A549 (cell line): Measurements from ENCODE around the gene FGGY. TPM values are rescaled to one million over a fixed set of nuclear protein-coding genes. Genes with fewer than 3 reads are reported as not detected.

Experiments
- ATAC-seq, 2 experiments: fragments of 200-7000 bp in 1 of 2; fragments of >200 bp in 1 of 2; cut with Nextera tagmentation in 1 of 2; cut with Tn5 transposase in 1 of 2; 3 replicates each; pipeline versions ENCODE4 v1.8.0 to v1.9.1; 2018 to 2020; ENCODE audit warnings: mild to moderate bottlenecking in 1 of 2, moderate library complexity in 1 of 2
- CTCF ChIA-PET: fragments of 300-600 bp; sonication (Branson Sonifier 250); formaldehyde crosslinking; extraction: SDS; loops from one replicate; lab custom pipeline; 2021; ENCODE audit warnings: antibody characterized with exemption, inconsistent platforms; lab: Yijun Ruan, JAX
- POLR2A ChIA-PET: fragments of 350-600 bp; formaldehyde crosslinking; extraction: SDS; loops from one replicate; lab custom pipeline; 2021; ENCODE audit warnings: antibody characterized with exemption, inconsistent platforms; lab: Yijun Ruan, JAX
- DNase-seq, 2 experiments: peaks; one replicate each; pipeline versions ENCODE4 v3.0.0 to v3.0.0-alpha.2; 2011 to 2016; ENCODE audit warnings: low read depth in 1 of 2, low spot score in 1 of 2
- FAIRE-seq: peaks from 2 replicates; lab custom pipeline; 2011; peaks lifted over from hg19 to GRCh38; lab: Jason Lieb, UNC
- H3K27ac ChIP-seq, 2 experiments: fragments of >200 bp; sonication (Bioruptor Twin); formaldehyde crosslinking; 3 replicates each; pipeline ENCODE4 v1.5.1; 2016 to 2017
- H3K4me1 ChIP-seq: fragments of >200 bp; sonication (Bioruptor Twin); formaldehyde crosslinking; 3 replicates; pipeline ENCODE4 v1.6.1; 2016
- H3K4me2 ChIP-seq: fragments of >200 bp; sonication (Bioruptor Twin); formaldehyde crosslinking; 3 replicates; pipeline ENCODE4 v1.6.1; 2016
- H3K4me3 ChIP-seq: fragments of >200 bp; sonication (Bioruptor Twin); formaldehyde crosslinking; 3 replicates; pipeline ENCODE4 v1.5.1; 2016
- H3K9me3 ChIP-seq: fragments of >200 bp; sonication (Bioruptor Twin); formaldehyde crosslinking; 3 replicates; pipeline ENCODE4 v1.6.1; 2016
- ATOH8 ChIP-seq: fragments of 250-450 bp; sonication (Bioruptor Pico); IDR thresholded peaks from 2 replicates; pipeline ENCODE4 v1.5.0; 2020; ENCODE audit warnings: low read depth, mild to moderate bottlenecking, moderate library complexity
- CTCF ChIP-seq: fragments of >200 bp; sonication (Bioruptor Twin); formaldehyde crosslinking; IDR thresholded peaks from 3 replicates; pipeline ENCODE4 v1.5.1; 2016
- EHF ChIP-seq: fragments of 250-450 bp; sonication (Bioruptor Pico); IDR thresholded peaks from 2 replicates; pipeline ENCODE4 v1.5.0; 2020; ENCODE audit warnings: mild to moderate bottlenecking
- ELK1 ChIP-seq: fragments of 150-350 bp; IDR thresholded peaks from 2 replicates; pipeline ENCODE4 v1.6.1; 2014; ENCODE audit warnings: low read depth, mild to moderate bottlenecking, low read length
- EP300 ChIP-seq, 2 experiments: fragments of >200 bp; sonication (Bioruptor Twin); formaldehyde crosslinking; IDR thresholded peaks; 2 replicates in 1 of 2; 3 replicates in 1 of 2; pipeline ENCODE4 v1.6.1; 2016 to 2017
- FOSB ChIP-seq: fragments of 250-450 bp; sonication (Bioruptor Pico); IDR thresholded peaks from 2 replicates; pipeline ENCODE4 v1.5.0; 2020; ENCODE audit warnings: mild to moderate bottlenecking, moderate library complexity
- GATA3 ChIP-seq: IDR thresholded peaks from 2 replicates; pipeline ENCODE4 v1.6.1; 2012; ENCODE audit warnings: borderline replicate concordance
- HDAC2 ChIP-seq: fragments of 200-600 bp; sonication (generic); IDR thresholded peaks from 2 replicates; pipeline ENCODE4 v1.6.1; 2016
- HOXA7 ChIP-seq: fragments of 250-450 bp; sonication (Bioruptor Pico); IDR thresholded peaks from 2 replicates; pipeline ENCODE4 v1.5.0; 2020; ENCODE audit warnings: mild to moderate bottlenecking, moderate library complexity
- HOXB13 ChIP-seq: fragments of 250-450 bp; sonication (Bioruptor Pico); IDR thresholded peaks from 2 replicates; pipeline ENCODE4 v1.5.0; 2020; ENCODE audit warnings: low read depth, mild to moderate bottlenecking, moderate library complexity
- JUNB ChIP-seq: fragments of >200 bp; sonication (Bioruptor Twin); formaldehyde crosslinking; IDR thresholded peaks from 2 replicates; pipeline ENCODE4 v1.6.1; 2016
- KDM1A ChIP-seq: fragments of 200-600 bp; sonication (generic); IDR thresholded peaks from 2 replicates; pipeline ENCODE4 v1.6.1; 2016; ENCODE audit warnings: low read depth, mild to moderate bottlenecking
- KDM5A ChIP-seq: fragments of 200-600 bp; sonication (generic); IDR thresholded peaks from 2 replicates; pipeline ENCODE4 v1.6.1; 2016; ENCODE audit warnings: antibody characterized with exemption, mild to moderate bottlenecking
- MAZ ChIP-seq: fragments of 150-350 bp; IDR thresholded peaks from 2 replicates; pipeline ENCODE4 v1.6.1; 2014; ENCODE audit warnings: antibody characterized with exemption, low read depth, low read length, borderline replicate concordance
- NR3C1 ChIP-seq: fragments of >200 bp; sonication (Bioruptor Twin); formaldehyde crosslinking; IDR thresholded peaks from 3 replicates; pipeline ENCODE4 v1.6.1; 2017
- POLR2A ChIP-seq: IDR thresholded peaks from 2 replicates; pipeline ENCODE4 v1.6.1; 2012; ENCODE audit warnings: mild to moderate bottlenecking, low read length
- RAD21 ChIP-seq, 2 experiments: fragments of >200 bp in 1 of 2; sonication (Bioruptor Twin) in 1 of 2; formaldehyde crosslinking in 1 of 2; IDR thresholded peaks in 1 of 2; conservative IDR thresholded peaks in 1 of 2; 2 replicates in 1 of 2; 3 replicates in 1 of 2; pipeline ENCODE4 v1.6.1; 2012 to 2018; ENCODE audit warnings: inconsistent platforms in 1 of 2
- RARB ChIP-seq: fragments of 250-450 bp; sonication (Bioruptor Pico); IDR thresholded peaks from 2 replicates; pipeline ENCODE4 v1.8.0; 2021; ENCODE audit warnings: mild to moderate bottlenecking, moderate library complexity
- RCOR1 ChIP-seq: fragments of 150-350 bp; IDR thresholded peaks from 2 replicates; pipeline ENCODE4 v1.6.1; 2014; ENCODE audit warnings: antibody characterized with exemption, low read length, low read depth
- REST ChIP-seq: fragments of 200-600 bp; sonication (generic); IDR thresholded peaks from 2 replicates; pipeline ENCODE4 v1.6.1; 2016; ENCODE audit warnings: antibody characterized with exemption, mild to moderate bottlenecking, moderate library complexity
- RNF2 ChIP-seq: fragments of 200-600 bp; sonication (generic); IDR thresholded peaks from 2 replicates; pipeline ENCODE4 v1.6.1; 2016; ENCODE audit warnings: low read depth, mild to moderate bottlenecking, antibody characterized with exemption, moderate library complexity, borderline replicate concordance
- SMC3 ChIP-seq: fragments of >200 bp; sonication (Bioruptor Twin); formaldehyde crosslinking; IDR thresholded peaks from 3 replicates; pipeline ENCODE4 v1.6.1; 2018; ENCODE audit warnings: inconsistent platforms
- SREBF2 ChIP-seq: fragments of 450-650 bp; IDR thresholded peaks from 2 replicates; pipeline ENCODE4 v1.6.1; 2014; ENCODE audit warnings: mild to moderate bottlenecking, moderate library complexity
- TFCP2L1 ChIP-seq: fragments of 250-450 bp; sonication (Bioruptor Pico); IDR thresholded peaks from 2 replicates; pipeline ENCODE4 v1.5.0; 2021; ENCODE audit warnings: mild to moderate bottlenecking
- USF2 ChIP-seq: fragments of 450-650 bp; IDR thresholded peaks from 2 replicates; pipeline ENCODE4 v1.6.1; 2014; ENCODE audit warnings: antibody characterized with exemption
- ZSCAN20 ChIP-seq: fragments of 250-450 bp; sonication (Bioruptor Pico); IDR thresholded peaks from 2 replicates; pipeline ENCODE4 v1.8.0; 2022; ENCODE audit warnings: mild to moderate bottlenecking, moderate library complexity
- WGBS: methylation state at CpG from one replicate; pipeline ENCODE4 v1.1.6; 2017; ENCODE audit errors: missing lambda C conversion rate; 5-methylcytosine and 5-hydroxymethylcytosine counted together
- polyA plus RNA-seq, 4 experiments: library from polyadenylated mRNA; depleted of rRNA in 3 of 4; stranded (reverse); fragments of >200 nt; fragmentation: RNase III in 1 of 4; extraction: RNeasy Plus Mini Kit Qiagen cat#74134 plus additional on column Dnase treatment in 1 of 4; gene quantifications; 2 replicates in 3 of 4; 3 replicates in 1 of 4; pipeline ENCODE4 v1.2.3, GENCODE V29; 2011 to 2017
- TF ChIP-seq, protein P1 (sequence below): IDR thresholded peaks from 2 replicates; pipeline ENCODE4 v1.6.1; 2012; ENCODE audit warnings: low read depth, borderline replicate concordance

Gene FGGY
- polyA plus RNA-seq, 2 of the 4 experiments (the other 2 are of a cell fraction), result 2.9 to 4.8 TPM

- ChIA-PET CTCF (interaction anchor here (0.8 to 5.1 kb wide), 3 partner anchors 12 to 1468 kb away, joined by 3 to 18 read pairs (median 3); no protein-coding TSS in a partner anchor), POLR2A (no interaction called here)
- Histone ChIP-seq H3K4me2 (no peak overlapping the region), H3K27ac (no peak overlapping the region), H3K4me1 (peaks cover 5% of the 10 kb centered on the region; the same call in 1 of the 3 replicates), H3K4me3 (no peak overlapping the region), H3K9me3 (no peaks in the 10 kb centered on the region)
- ATAC-seq (no peak), FAIRE-seq (no peak), DNase-seq (no peak)
- TF ChIP-seq EHF (no peak), SMC3 (no peak), MAZ (no peak), SREBF2 (no peak), JUNB (no peak), HOXB13 (CRISPR knock-in tag) (no peak), ATOH8 (no peak), GATA3 (no peak), RCOR1 (no peak), CTCF (no peak), FOSB (no peak), NR3C1 (no peak), REST (no peak), USF2 (no peak), KDM1A (no peak), RARB (CRISPR knock-in tag) (no peak), RNF2 (no peak), HDAC2 (no peak)
- TF ChIP-seq, protein P1, sequence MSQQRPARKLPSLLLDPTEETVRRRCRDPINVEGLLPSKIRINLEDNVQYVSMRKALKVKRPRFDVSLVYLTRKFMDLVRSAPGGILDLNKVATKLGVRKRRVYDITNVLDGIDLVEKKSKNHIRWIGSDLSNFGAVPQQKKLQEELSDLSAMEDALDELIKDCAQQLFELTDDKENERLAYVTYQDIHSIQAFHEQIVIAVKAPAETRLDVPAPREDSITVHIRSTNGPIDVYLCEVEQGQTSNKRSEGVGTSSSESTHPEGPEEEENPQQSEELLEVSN, result no peak
- WGBS, result 79% methylated on average over 2 of the region's 2 CpGs
These were observed 450.6 kb downstream of the FGGY start for GRCh38 chr1:59747420-59748024.

DNA sequence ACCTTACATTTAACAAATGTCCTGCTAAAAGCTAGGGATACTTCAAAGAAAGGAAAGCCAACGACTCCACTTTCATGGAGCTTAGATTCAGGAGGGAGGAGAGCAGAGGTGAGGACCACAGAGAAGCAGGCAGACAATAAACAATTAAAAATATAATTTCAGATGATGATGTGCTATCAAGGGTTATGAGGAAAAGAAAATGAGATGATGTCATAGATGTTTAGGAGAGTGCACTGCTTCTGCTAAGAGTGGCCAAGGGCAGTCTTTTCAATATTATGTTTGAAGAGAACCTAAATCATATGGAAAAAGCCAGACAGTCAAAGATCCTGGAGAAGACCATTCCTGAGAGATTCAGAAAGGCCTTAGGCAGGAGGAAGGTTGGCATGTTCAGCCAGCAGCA is 451.2 kb downstream of the FGGY start:
- FAIRE-seq (no peak), DNase-seq (no peak), ATAC-seq (no peak)
- ChIA-PET CTCF (interaction anchor here (0.8 to 5.1 kb wide), 3 partner anchors 11 to 1469 kb away, joined by 3 to 18 read pairs (median 3); no protein-coding TSS in a partner anchor), POLR2A (no interaction called here)
- no peaks in the 10 kb centered on the region for H3K9me3 ChIP-seq
- no peak overlapping the region for H3K4me3 ChIP-seq
- H3K4me1 ChIP-seq, result peaks cover 5% of the 10 kb centered on the region; the same call in 1 of the 3 replicates
- 9% methylated on average over 1 of the region's 1 CpG for WGBS
- H3K4me2 ChIP-seq, result no peak overlapping the region
- H3K27ac ChIP-seq, result no peak overlapping the region
- TF ChIP-seq SMC3, result no peak
- no peak for TF ChIP-seq ZSCAN20 (CRISPR knock-in tag)
- TF ChIP-seq FOSB, result no peak
- no peak for TF ChIP-seq RAD21 (conservative IDR thresholded peaks at IDR 0.05 in 1 of 2, IDR thresholded peaks at IDR 0.05 in 1 of 2)
- TF ChIP-seq HOXA7 (CRISPR knock-in tag), result no peak
- TF ChIP-seq KDM5A, result no peak
- no peak for TF ChIP-seq CTCF
- TF ChIP-seq GATA3, result no peak
- TF ChIP-seq POLR2A, result no peak
- TF ChIP-seq ELK1, result no peak
- no peak for TF ChIP-seq NR3C1
- no peak for TF ChIP-seq TFCP2L1
- no peak for TF ChIP-seq EP300 (IDR thresholded peaks at IDR 0.05)
